OCI-LY1 (cell line): Measurements from ENCODE around the gene SLC49A3.

Source experiments
- H2AFZ ChIP-seq: fragments of 200-600 bp; sonication (generic), shearing (Covaris generic); 2 replicates; pipeline ENCODE4 v1.6.0; 2014; ENCODE audit warnings: antibody characterized with exemption, mild to moderate bottlenecking, low read length
- H3F3A ChIP-seq: fragments of 200-600 bp; sonication (generic), shearing (Covaris generic); 2 replicates; pipeline ENCODE4 v1.6.0; 2014; ENCODE audit warnings: mild to moderate bottlenecking, antibody characterized with exemption, low read length, moderate library complexity; ENCODE audit not compliant: insufficient read depth
- H3K27ac ChIP-seq: fragments of 200-600 bp; sonication (generic); 2 replicates; pipeline ENCODE4 v1.5.1; 2014; ENCODE audit warnings: low read length, mixed run types, mild to moderate bottlenecking, low read depth; ENCODE audit not compliant: poor library complexity, severe bottlenecking
- H3K27me3 ChIP-seq: fragments of 200-600 bp; sonication (generic); 2 replicates; pipeline ENCODE4 v1.6.0; 2014; ENCODE audit warnings: antibody characterized with exemption, mild to moderate bottlenecking, low read length, moderate library complexity; ENCODE audit not compliant: insufficient read depth
- H3K36me3 ChIP-seq: fragments of 200-600 bp; sonication (generic); 2 replicates; pipeline ENCODE4 v1.6.1; 2014; ENCODE audit warnings: mild to moderate bottlenecking, antibody characterized with exemption, low read length, moderate library complexity, mixed read lengths; ENCODE audit not compliant: insufficient read depth
- H3K4me1 ChIP-seq: fragments of 200-600 bp; sonication (generic); 2 replicates; pipeline ENCODE4 v1.5.1; 2014; ENCODE audit warnings: mild to moderate bottlenecking, low read length, moderate library complexity; ENCODE audit not compliant: insufficient read depth, severe bottlenecking
- H3K4me2 ChIP-seq: fragments of 200-600 bp; sonication (generic), shearing (Covaris generic); 2 replicates; pipeline ENCODE4 v1.6.1; 2014; ENCODE audit warnings: low read length
- H3K4me3 ChIP-seq: fragments of 200-600 bp; sonication (generic); 2 replicates; pipeline ENCODE4 v1.5.1; 2014; ENCODE audit warnings: low read length, low read depth, mild to moderate bottlenecking, mixed read lengths; ENCODE audit not compliant: poor library complexity, severe bottlenecking
- H3K79me2 ChIP-seq: fragments of 200-600 bp; shearing (Covaris generic); 2 replicates; pipeline ENCODE4 v1.6.1; 2016; ENCODE audit warnings: mixed run types, low read length, mixed read lengths; ENCODE audit not compliant: insufficient read depth
- H3K9ac ChIP-seq: fragments of 200-600 bp; sonication (generic), shearing (Covaris generic); 2 replicates; pipeline ENCODE4 v1.6.1; 2014; ENCODE audit warnings: mild to moderate bottlenecking, low read length, mixed read lengths
- H3K9me2 ChIP-seq: fragments of 200-600 bp; sonication (generic), shearing (Covaris generic); 2 replicates; pipeline ENCODE4 v1.6.1; 2014; ENCODE audit warnings: low read depth, mild to moderate bottlenecking, low read length, mixed read lengths
- H3K9me3 ChIP-seq: fragments of 200-600 bp; shearing (Covaris generic); 2 replicates; pipeline ENCODE4 v1.6.1; 2014; ENCODE audit warnings: low read length, mixed read lengths
- H4K20me1 ChIP-seq: fragments of 200-600 bp; sonication (generic), shearing (Covaris generic); 2 replicates; pipeline ENCODE4 v1.6.0; 2016; ENCODE audit warnings: mild to moderate bottlenecking, low read length; ENCODE audit not compliant: insufficient read depth
- CTCF ChIP-seq: fragments of 200-600 bp; sonication (generic), shearing (Covaris generic); IDR thresholded peaks from 2 replicates; pipeline ENCODE4 v1.5.1; 2017; ENCODE audit warnings: mild to moderate bottlenecking, antibody characterized with exemption, low read length, moderate library complexity, mixed read lengths
- EZH2 ChIP-seq: fragments of 200-600 bp; sonication (generic), shearing (Covaris generic); IDR thresholded peaks from 2 replicates; pipeline ENCODE4 v1.8.0; 2017; ENCODE audit warnings: borderline replicate concordance, mixed run types, mild to moderate bottlenecking, antibody characterized with exemption, low read length, moderate library complexity, mixed read lengths

SLC49A3 gene

DNA sequence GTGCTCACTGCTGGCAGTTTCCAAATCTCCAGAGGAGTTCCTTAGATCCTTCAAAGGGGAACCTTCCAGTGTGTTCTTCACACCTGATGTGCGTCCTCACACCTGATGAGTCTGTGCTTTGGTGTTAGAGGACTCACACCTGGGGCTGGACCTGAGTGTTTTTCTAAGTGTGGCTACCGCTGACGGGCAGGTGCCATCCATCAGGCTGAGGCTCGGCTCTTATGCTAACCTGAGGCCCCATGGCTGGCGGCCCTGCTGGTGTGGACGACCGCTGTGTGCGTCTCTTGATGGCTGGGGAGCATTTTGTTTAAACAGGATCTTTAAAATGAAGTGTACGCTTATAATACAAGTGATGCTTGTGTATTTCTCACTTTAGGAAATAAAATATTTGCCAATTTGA, 45.1 kb upstream of the SLC49A3 start:
- H3K79me2 ChIP-seq, result no peaks in the 10 kb centered on the region
- H3K4me3 ChIP-seq, result no peak overlapping the region
- no peaks in the 10 kb centered on the region for H3K9me3 ChIP-seq
- H2AFZ ChIP-seq, result no peak overlapping the region
- H3F3A ChIP-seq, result no peaks in the 10 kb centered on the region
- H3K4me2 ChIP-seq, result no peak overlapping the region
- no peaks in the 10 kb centered on the region for H3K27me3 ChIP-seq
- H3K9me2 ChIP-seq, result no peaks in the 10 kb centered on the region
- H3K9ac ChIP-seq, result no peak overlapping the region
- peaks cover 41% of the 10 kb centered on the region for H3K36me3 ChIP-seq
- no peak overlapping the region for H3K27ac ChIP-seq
- no peak for TF ChIP-seq CTCF
- TF ChIP-seq EZH2, result no peak
- no peaks in the 10 kb centered on the region for H4K20me1 ChIP-seq
- no peaks in the 10 kb centered on the region for H3K4me1 ChIP-seq

GRCh38 chr4:733631-733980, 44.7 kb upstream of the SLC49A3 start:
- Histone ChIP-seq H3F3A (no peaks in the 10 kb centered on the region), H3K27me3 (no peaks in the 10 kb centered on the region), H3K4me1 (no peaks in the 10 kb centered on the region), H3K9ac (no peak overlapping the region), H3K27ac (no peak overlapping the region), H4K20me1 (no peaks in the 10 kb centered on the region), H3K4me3 (no peak overlapping the region), H3K4me2 (no peak overlapping the region), H3K9me2 (no peaks in the 10 kb centered on the region), H2AFZ (no peak overlapping the region), H3K9me3 (no peaks in the 10 kb centered on the region), H3K79me2 (no peaks in the 10 kb centered on the region), H3K36me3 (peaks cover 41% of the 10 kb centered on the region)
- TF ChIP-seq CTCF, result no peak
- no peak for TF ChIP-seq EZH2

DNA sequence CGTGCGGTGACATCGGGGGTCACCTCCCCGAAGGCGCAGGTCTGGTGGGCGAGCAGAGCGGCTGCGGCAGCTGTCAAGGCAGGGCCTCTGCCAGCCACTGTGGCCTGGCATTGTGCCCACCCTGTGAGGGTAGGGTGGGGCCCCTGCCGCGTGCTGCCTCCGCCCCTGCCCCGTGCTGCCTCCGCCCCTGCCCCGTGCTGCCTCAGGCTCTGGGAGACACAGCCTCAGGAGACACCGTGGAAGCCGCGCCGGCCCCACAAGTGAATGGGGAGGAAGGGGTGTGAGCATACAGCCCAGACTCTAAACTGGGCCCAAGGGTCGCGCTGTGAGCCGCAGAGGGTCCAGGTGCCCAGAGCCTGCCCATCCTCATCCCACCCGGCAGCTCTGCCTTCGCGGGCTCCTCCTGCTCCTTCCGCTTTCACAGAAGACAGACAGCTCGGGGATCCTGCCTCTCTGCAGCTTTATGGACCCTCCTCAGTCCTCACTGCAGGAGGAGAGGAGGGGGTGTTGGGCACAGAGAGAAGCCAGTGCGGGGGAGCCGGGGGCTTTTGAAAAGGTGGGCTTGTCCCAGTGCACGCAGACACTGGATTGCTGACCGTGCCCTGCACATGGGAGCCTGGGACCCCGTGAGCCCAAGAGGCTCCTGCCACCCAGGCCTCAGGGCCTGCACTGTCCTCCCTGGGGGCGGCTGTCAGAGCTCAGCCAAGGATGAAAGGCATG, 44.1 kb upstream of the SLC49A3 start:
- Histone ChIP-seq H3K4me1 (no peaks in the 10 kb centered on the region), H3K79me2 (no peaks in the 10 kb centered on the region), H3K27me3 (no peaks in the 10 kb centered on the region), H3K9me2 (no peaks in the 10 kb centered on the region), H3K4me3 (no peak overlapping the region), H3K27ac (no peak overlapping the region), H4K20me1 (no peaks in the 10 kb centered on the region), H3K9ac (no peak overlapping the region), H3F3A (no peaks in the 10 kb centered on the region), H3K4me2 (no peak overlapping the region), H3K36me3 (peaks cover 39% of the 10 kb centered on the region), H3K9me3 (no peaks in the 10 kb centered on the region), H2AFZ (no peak overlapping the region)
- no peak for TF ChIP-seq CTCF
- no peak for TF ChIP-seq EZH2
